GM19452 (cell line): ENCODE data around the gene CALHM4.

Experiments
- ATAC-seq: cut with Tn5 transposase; IDR thresholded peaks from one replicate; pipeline ENCODE4 v1.9.1; 2021; ENCODE audit not compliant: unreplicated experiment

Gene CALHM4

DNA sequence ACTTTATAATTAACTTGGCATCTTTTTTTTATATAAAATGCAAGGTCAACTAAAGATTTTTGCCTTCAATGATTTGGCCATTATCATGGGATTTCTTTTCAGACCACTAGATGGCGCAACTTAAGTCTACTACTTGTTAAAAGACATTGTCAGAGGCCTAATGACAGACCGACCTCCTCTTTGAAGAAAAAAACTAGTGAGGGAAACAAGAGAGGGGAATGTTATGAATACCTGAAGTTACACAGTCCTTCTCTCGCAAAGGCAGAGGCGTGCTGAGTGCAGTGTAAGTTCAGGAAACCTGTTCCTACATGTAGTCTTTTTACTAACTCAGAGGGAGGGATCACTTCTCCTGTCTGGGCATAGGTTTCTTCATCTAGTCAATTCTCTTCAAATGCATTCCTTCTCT, 17.3 kb upstream of the CALHM4 start:
- ATAC-seq, result peak; percentile 60

DNA sequence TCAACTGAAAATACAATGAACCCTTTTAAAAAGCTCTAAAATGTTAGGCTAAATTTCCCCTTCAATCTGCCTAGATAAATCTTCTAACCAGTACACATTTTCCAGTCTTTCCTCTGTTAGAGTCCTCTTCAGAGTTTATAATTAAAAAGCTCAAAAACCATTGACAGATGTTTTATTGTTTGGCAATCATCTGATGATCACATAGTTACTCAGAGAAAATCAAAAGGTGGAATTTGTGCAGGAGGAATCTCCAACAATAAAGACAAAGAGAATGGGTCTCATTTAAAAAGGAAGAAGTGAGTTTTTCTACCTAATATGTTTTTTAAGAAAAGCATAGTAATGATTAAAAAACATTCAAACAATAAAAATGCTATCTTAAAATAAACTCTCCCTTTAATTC, 11.1 kb upstream of the CALHM4 start:
- no peak for ATAC-seq

DNA sequence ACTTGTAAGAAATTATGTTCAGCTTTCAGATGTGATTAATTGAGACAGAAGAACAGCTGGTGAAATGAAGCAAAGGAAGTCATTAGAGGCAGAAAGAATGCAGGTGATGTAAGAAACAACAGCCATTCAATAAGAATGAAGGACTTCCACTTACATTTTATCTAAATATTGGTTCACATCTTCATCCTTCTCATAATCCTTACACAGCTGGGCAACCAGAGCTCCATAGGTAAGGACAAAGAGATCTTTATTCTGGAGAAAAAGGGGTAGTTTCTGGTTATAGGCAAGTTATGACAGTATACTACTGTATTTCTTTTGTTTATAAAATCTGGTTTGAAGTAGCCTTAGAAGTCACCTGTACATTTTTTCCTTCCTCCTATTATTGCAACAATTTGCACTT, 10.4 kb upstream of the CALHM4 start:
- no peak for ATAC-seq

DNA sequence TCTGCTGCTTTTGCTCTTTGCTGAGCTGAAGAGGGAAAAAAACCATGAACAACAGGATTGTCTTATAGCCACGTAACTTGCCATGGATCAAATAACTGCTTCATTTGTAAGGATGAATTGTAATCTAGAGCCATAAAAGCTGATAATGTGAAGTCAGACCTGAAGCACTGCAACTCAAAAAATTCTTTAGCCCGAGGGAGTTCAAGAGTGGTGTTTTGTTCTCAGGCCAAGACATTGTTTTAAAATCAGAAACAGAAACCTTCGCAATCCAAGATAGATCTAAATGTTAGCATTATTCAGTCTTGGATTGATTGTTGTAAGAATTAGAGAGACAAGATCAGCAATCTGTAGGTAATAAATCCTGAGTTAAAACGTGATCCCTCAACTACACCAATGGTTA, 7.9 kb upstream of the CALHM4 start, which contains the start of gene TRAPPC3L:
TSS of gene TRAPPC3L (minus strand) at position 34 of the 400 bp plus-strand sequence. CDS start 170 bp downstream, outside the sequence.
- ATAC-seq, result no peak

DNA sequence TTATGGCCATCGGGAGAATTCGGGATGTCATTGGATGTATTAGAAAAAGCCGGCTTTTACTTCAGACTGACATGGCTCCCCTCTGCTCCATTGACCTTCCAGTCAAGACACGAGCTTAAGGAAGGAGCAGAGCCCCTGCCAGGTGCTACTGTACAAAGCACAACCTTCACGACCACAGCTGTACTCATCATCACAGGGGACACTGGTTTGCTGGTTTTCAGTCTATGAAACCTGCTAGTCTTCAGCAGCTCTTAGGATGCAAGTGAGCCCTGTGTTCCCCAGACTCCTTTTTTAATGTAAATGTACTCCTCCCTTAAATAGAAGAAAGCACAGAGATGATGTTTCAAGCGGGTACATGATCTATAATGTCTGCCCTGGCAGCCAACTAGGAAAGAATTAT, 6.2 kb upstream of the CALHM4 start:
- no peak for ATAC-seq

DNA sequence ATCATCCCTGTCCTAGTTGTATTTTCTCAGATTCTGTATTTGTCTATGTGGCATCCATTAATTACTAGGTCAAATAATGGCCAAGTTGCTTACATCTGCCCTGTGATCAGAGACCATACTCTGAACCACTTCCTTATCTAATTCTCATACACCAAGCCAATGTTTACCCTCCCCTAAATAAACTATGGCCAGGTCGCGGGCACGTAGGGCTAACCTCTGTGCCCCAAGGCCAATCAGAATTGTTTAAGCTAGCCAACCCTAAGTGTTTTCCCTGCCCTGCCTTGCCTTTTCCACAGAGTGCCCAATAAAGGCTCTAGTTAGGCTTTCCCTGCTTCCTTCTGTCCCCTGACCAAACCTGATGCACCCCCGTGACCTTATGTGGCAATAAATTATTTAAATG, 2.8 kb upstream of the CALHM4 start:
- ATAC-seq, result no peak

DNA sequence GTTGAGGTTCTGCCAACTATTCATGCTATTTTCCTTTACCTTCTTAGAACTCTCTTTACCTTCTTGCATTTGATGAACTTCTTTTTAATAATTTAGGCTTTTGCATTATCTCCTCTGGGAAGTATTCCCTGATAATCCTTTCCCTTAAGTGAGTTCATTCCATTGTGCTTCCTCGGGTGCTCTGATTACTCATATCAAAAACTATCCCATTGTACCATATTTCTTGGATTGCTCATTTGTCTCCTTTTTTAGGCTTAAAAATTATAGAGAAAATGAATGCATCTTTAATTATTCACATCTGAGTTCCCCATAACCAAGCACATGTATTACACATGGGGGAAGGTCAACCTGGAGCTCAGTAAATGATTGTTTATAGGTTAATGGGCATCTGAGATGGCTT, 2.5 kb downstream of the CALHM4 start:
- ATAC-seq, result no peak

DNA sequence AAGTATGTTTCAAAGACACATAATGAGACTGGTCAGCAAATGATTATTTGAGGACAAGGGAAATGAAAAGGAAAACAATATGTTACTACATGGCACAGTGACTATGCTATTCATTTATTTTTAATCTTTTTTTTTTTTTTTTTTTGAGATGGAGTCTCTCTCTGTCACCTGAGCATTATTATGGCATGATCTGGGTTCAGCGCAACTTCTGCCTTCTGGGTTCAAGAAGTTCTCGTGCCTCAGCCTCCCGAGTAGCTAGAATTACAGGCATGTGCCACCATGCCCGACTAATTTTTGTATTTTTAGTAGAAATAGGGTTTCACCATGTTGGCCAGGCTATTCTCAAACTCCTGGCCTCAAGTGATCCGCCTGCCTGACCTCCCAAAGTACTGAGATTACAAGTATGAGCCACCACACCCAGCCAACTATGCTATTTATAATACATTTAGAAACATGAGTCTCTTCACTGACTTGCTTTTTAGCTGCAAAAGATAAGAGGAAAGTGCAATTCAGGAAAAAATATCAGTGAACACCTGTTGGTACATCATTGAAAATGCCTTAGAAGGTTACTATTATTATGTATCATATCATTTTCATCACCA, 3.4 kb downstream of the CALHM4 start:
- ATAC-seq, result no peak

DNA sequence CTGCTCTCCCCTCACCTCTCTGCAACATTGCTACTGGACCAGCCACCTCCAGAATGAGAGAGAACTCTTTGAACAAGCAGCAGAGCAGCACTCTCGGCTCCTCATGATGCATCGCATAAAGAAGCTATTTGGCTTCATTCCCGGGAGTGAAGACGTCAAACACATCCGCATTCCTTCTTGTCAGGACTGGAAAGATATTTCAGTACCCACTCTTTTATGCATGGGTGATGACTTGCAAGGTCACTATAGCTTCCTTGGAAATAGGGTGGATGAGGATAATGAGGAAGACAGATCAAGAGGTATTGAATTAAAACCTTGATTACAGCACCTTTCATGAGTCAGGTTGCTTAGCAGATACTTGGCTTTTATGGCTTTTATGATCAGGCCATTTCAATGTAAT, 4.3 kb downstream of the CALHM4 start:
- no peak for ATAC-seq

DNA sequence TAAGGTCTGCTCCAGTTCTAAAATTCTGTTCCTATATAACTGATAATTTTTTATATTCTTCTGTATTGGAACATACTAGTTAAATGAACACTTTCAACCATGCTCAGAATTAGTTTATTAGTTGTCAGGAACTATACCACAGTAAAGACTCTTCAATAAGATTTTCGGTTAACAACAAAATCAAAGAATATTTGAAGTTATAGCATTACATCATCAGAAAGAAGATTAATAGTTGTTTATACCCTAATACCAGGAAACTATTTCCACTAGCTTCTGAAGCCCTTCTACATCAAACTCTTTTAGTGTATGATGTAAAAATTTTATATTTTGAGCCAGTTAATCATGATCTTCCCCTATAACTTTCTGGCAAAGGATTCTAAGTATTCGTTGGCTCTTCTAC, 6.6 kb downstream of the CALHM4 start:
- no peak for ATAC-seq

DNA sequence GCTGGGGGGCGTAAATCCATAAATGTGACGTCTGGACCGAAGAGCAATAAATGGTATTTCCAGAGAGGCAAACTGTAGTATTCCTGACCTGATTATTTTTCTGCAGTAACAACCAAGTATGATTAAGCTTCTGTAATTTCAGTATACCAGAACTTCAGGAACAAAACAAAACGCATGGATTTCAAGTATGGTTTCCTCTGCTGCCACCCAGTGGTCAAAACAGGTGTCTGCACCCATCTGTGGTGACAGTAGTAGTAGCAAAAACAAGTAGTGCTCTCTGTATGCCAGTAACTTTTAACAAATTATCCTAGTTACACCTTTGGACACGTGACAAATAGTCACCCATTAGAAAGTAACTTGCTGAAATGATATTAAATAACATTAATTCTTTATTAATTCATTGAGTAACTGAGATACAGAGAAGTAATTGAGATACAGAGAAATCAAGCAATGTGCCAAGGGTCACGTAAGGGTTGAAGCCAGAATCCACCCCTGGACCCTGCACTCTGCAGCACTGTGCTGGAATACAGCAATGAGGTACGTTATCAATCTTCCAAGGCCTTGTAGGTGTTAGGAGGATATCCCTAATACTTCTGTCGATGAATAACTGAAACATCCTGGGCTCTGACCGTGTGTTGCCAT, 7.9 kb downstream of the CALHM4 start:
- peak; percentile 70 for ATAC-seq

DNA sequence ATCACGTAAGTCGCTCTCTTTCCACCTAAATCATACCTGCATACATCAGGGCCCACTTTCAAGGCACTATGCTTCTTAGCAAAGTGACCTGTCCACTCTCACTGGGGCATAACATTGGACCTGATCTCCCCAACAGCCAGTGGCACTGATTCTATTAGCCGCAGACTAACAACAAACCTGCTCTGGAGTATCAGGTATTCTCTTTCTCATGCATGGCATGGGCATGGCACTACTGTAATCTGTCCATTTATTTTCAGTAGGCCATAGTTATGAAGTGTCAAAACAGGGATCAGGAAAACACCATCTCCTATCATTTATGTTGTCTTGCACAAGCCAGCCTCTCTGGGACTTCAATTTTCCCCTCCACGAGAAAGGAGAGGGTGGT, 8.5 kb downstream of the CALHM4 start:
- no peak for ATAC-seq

DNA sequence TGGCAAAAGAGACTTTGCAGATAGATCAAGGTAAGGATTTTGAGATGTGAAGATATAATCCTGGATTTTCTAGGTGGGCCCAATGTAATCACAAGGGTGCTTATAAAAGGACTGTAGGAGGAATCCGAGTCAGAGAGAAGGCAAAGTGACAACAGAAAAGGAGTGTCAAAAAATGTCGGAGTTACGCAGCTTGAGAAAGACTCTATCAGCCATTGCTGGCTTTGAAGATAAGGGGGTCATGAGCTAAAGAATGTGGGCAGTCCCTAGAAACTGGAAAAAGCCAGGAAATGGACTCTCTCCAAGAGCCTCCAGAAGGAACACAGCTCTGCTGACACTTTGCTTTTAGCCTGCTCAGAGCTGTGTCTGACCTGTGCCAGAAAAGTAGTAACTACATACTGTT, 9.1 kb downstream of the CALHM4 start:
- no peak for ATAC-seq

DNA sequence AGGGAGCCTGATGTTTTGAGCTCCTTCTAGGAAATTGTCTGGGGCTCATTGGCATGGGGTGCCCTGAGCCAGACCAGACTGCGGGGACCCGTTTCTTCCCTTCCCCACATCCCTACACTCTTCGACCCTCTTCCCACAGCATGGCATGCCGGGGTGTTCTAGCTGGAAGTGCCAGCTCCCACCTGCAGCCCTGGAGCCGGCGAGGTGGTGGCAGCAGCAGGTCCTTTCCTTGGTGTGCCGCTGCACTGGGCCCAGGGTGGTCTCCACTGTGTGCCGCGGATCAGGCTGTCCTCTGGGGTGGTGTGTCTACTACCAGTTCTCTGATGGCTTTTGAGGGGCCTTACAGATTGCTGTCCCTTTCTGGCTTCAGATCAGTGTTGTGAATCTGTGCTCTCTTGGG, 10.3 kb downstream of the CALHM4 start:
- no peak for ATAC-seq

DNA sequence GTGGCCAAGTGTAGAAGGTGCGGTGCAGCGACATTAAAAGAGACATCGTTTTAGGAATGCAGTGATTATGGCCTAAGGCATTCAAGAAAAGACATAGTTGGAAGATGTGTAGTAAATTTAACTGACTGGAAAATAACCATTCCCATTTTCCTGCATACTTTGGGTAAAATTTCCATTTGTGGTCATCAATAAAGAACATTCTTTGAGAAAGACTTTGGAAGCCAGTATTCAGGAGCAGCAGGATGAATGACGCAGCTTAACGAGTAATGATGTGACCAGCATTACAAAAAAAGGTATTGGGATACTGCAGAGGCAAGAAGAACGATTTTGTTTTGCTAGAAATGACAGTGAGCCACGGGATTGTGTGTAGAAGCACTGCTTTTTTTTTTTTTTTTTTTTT, 10.8 kb downstream of the CALHM4 start:
- ATAC-seq, result no peak

DNA sequence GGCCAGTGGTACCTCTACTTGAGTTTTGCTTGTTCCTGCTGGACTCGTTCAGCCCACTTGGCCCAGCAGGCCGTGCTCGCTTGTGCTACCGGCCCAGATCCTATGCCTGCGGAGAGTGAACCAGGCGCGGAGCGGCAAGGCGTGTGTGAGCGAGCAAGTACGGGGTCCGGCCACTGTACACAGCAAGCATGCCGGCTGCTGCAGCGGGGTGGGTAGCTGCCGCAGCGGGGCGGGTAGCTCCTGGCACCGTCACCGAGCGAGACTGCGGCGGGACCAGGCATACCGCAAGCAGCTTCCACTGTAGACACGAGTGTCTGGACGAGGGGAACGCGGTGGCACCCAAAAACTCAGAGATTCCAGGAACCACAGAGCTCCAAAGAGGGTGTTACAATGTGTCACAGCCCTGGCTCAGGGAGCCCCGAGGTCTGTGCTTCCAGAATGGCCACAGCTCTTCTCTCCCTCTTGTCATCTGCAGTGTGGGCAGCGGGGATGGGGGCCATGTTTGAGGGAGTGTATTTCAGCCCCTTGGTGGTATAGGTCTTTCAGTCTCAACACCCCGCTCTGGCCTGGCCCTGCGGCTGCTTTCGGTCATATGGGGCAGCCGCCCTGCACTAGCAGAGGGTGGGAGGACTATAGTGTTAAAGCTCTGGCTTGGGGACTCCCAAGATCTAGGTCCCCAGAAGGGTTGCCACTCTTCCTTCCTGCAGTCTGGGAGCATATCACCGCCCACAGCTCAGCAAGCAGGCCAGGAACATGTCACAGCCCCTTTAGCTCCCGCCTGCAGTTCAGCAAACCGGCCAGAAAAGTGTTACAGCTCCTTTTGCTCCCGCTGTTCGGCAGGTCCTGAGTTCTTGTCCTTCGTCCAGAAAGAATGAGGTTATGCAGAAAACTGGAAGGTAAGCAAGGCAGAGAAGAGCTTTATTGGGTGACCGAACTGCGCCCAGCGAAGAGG, 11.6 kb downstream of the CALHM4 start:
- ATAC-seq, result no peak

DNA sequence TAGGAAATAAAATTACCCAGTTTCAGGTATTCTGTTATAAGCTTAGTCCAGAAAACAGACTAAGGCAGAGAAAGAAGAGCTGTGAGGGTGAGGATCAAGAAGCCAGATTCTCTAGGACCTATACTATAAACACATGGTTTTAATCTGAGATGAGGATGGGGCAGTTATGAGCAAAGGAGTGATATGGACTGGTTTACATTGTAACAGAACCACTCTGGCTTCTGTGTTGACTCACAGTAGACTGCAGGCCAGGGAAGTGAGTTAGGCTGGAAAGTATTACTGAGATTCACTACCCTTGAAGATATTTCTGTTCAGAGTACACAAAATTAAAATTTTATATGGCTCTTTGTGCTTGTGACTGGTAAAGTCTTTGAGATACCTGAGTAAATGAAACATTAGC, 14.6 kb downstream of the CALHM4 start:
- ATAC-seq, result no peak

DNA sequence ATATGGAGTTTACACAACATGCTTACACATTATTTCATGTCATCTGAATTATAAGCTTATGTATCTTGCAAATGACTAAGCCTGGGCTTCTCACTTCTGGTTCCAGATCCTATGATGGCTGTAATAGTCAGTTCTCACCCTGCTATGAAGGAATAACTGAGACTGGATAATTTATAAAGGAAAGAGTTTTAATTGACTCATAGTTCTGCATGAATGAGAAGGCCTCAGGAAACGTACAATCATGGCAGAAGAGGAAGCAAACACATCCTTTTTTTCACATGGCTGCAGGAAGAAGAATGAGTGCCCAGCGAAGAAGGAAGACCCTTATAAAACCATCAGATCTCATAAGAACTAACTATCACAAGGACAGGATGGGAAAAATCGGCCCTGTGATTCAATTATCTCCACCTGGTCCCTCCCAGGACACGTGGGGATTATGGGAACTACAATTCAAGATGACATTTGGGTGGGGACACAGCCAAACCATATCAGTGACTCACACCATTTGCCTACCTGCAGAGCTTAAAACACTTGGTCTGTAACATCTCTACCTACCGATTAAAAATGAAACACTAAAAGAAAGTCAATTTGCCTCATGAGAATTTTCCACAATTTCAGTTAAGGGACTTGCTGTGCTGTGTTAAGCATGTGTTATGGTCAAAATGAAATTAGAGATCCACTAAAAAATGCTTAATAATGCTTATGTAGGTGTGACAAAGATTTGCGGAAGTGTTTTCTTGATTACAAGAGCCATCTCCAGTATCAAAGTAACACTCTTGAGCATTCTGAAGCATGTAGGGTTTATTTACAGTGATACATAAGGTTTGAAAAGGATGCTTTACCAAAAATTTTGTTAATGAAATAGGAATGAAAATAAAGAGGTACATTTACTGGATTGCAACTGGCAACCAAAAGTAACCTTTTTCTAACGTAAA, 15.5 kb downstream of the CALHM4 start:
- ATAC-seq, result no peak

DNA sequence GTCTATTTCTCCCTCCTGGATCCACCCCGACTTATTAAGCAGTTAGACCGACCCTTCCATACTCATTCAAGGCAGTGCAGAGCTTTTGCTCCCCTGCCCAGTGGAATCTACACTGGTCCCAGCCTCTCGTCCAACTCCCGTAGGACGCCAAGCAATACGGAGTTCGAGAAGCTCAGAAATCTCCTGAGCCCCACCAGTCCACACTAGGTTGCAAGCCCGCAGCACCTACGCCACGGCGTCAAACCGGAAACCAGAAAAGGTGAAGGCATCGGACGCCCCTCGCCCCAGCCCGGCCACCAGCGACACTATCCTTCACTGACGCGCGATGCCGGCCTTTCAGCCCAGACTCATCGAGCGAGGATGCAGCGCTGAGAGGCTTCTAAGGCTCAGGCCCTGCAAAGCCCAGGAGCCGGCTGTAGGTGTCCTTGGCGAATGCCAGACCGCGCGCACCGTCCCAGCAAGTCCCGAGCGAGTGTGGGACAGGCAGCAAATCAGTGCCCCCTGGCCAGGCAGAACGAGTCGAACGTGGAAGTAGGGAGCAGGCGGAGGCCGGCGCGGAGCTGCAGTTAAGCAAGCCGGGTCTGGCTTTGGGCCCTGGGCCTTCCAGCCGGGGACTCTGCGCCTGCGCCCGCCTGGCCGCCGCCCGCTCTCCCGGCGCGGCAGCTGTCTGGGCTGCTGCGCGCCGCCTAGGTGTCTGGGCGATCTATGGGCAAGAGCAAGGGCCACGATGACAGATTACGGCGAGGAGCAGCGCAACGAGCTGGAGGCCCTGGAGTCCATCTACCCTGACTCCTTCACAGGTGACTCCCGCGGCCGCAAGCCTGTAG, 17.5 kb downstream of the CALHM4 start, which contains the start of gene RWDD1:
TSS of gene RWDD1 (plus strand) at position 649 of the 827 bp plus-strand sequence. CDS start at position 728, 79 bp downstream.
- peak; percentile 95 for ATAC-seq

DNA sequence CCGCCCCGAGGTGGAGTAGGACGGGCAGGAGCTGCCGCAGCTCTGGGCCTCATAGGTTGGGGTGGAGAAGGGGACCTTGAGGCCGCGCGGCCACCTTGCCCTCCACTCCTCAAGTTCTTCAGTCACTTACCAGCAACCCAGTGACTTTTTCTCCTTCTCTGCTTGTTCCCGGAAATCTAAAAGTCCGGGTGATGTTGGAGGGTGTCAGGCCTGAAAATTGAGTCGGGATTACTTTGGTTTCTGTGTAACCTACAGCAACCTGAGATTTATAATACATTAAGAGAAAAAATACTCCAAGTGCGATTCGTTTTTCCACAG, 18.1 kb downstream of the CALHM4 start:
- no peak for ATAC-seq
